ENCODE results near the gene MPC2.
"Not testable (repeated sequence)": the region's sequence is repeated elsewhere in the genome, so short reads cannot be mapped to it uniquely, and the experiment has no call there.

The MPC2 gene

DNA sequence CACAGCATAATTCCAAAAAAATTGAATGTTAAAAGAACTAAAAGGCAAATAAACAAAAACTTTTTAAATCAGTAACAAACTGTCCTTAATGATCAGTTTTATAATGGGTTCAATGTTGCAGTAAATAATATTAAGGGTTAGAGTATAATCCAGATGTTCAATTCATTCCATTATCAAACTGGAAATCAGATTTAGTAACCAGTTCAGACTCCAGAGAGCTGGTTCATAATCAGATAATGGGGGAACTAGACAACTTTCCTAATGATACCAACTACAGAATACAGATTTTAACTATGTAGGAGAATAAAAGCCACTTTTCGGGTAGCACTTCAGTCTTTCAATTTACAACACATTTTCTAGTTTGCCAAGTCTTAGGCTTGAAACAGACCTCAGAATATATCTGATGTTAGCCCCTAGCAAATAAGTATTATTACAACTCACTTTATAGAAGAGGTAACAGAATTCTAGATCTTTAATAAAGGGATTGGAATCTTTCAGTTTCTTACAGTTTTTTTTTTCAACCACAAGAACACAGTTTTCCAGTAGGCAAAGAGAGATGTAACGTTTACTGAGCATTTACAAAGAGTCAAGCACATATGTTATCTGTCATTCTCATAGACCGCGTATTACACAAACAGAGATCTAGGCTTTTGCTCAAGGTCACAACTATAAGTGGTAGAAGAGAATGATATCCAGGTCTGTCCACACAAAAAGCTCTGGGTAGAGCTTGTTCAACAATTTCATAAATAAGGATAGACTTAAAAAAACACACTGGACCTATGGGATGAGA is 2.3 kb downstream of the MPC2 start:
- DNase-seq (ENCODE audit: low read depth) = no peak

DNA sequence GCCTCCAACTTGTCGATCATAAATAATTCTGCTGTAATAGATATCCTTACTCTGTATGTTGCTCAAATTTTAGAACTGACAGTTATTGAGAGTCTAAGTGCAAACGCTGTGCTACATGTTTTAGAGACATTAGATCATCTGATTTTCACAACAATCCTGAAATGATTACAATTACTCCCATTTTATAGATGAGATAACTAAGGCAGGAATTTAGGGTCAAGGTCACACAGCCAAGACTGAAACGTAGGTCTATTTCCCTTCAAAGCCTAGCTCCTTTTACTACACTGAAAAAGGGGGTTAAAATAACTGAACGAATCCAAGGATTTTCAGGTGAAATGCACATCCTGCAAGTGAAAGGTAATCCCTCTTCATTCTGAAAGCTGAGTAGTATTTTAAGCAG is 3.1 kb downstream of the MPC2 start:
- DNase-seq (ENCODE audit: low read depth) = no peak

DNA sequence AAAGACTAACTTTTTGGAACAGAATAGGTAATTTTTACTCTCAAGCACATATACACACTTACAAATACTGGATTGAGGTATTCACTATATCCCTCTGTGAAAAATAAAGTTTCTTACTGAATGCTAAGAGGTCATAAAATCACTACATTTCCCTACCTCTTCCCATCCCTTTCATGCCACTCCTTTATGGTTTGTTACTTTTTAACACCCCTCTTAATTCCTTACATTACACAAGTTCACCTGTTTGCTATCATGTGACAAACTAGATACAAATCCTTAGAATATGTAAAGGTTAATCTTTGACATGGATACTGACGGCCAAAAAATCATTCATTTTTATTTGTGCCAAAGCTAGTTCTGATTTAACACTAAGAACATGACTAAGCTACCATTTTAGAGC is 7.1 kb downstream of the MPC2 start:
- DNase-seq (ENCODE audit: low read depth) = no peak

DNA sequence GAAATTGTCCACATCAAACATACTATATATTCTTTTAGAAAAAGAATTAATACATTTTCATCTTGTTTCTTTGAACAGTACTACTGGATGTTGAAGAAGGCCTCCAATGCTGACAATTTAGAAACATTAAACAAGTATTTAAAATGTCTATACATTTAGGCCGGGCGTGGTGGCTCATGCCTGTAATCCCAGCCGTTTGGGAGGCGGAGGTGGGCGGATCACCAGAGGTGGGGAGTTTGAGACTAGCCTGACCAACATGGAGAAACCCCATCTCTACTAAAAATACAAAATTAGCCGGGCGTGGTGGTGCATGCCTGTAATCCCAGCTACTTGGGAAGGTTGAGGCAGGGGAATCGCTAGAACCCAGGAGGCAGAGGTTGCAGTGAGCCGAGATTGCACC is 8.0 kb downstream of the MPC2 start:
- DNase-seq (ENCODE audit: low read depth) = not testable (repeated sequence)

DNA sequence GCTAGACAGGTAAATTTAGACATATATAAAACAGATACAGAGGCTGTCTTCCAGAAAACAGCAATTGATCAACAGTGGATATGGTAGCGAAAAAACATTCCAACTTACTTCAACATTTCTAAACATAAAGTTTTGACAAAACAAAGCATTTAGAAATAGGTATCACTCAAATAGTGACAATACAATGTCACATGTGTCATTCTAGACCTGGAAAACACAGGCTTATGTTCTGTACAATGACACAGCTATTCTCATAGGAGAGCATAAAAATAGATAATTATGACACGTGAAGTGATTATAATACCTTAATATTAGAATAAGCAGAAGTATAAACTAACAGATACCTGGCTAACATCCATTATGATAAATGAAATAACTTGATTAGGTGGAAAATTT is 8.4 kb downstream of the MPC2 start:
- no peak for DNase-seq (ENCODE audit: low read depth)

DNA sequence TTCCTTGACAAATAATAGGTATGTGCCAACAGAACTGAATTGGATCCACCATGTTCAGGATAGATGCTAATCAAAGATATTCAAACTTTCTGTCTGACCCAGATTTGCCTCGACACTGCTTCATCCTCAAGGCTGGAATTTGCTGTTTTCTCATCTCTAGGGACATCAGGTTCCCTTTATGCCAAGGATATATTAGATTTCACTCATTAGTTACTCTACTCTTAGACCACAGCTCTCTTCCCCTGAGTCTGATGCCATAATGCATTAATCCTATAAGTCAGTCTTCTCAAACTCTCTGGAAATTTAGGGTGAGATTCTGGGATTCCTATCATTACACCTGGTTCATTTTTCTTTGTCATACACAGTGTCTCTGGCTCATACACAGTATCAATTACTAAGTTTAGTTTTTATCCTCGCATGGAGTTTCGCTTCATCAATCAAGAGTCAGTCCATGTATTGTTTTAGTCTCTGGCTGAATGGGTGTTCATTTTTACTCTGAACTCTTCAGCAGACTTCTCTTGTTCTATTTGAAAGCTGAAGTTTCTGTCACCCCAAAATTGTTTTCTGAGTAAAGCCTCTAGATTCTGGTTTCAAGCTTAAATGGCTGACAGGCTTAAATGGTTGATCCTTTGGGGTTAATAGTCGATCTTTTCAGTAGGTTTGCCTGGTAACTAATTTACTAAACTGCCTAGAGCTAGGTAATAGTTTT is 9.7 kb downstream of the MPC2 start:
- no peak for DNase-seq (ENCODE audit: low read depth)

DNA sequence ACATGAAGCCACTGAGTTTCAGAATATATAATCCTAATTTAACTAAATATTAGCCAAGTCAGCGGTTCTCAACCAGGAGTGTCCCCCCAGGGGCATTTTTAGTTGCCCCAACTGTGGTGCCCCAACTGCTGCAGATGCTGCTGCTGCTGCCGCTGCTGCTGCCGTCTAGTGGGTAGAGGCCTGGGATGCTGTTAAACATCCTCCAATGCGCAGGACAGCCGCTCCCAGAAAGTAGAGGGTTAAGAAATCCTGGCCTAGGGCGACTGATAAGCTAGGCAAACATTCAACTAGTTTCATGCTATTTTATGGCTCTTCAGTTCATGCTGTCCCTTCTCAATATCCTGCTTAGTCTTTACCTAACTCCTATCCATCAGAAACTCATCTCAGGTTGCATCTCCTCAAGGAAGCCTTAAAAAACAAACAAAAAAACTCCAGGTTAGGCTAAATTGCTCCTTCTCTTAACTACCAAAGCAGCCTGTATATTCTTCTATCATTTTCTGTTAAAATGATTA is 10.3 kb downstream of the MPC2 start:
- no peak for DNase-seq (ENCODE audit: low read depth)

DNA sequence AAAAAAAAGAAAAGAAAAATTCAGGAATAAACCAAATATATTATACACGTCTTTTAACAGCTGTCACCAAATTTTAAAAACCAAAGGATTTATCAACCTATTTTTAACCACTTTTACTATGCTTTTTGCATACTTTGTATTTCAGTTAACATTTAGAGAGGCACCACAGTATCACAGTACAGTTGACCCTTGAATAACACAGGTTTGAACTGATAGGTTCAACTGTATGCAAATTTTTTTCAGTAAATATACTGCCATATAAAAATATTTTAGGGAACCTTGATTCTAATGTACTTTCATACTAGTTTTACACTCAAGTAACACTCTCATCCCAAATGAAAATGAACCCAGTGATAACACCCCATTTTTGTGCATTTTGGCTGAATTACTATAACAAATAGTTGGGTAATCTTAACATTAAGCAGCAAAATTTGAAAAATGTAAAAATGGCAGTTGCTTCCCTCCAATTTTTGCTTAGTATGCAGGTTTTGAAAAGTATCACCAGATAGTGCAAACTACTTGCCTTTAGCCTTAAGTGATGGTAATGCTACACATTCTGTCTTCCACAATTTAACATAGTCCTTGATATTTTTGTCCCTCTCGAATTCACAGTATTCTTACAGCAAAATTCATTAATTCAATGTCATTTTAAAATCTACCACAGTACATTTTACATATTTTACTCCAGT is 12.2 kb downstream of the MPC2 start:
- DNase-seq (ENCODE audit: low read depth) = no peak

DNA sequence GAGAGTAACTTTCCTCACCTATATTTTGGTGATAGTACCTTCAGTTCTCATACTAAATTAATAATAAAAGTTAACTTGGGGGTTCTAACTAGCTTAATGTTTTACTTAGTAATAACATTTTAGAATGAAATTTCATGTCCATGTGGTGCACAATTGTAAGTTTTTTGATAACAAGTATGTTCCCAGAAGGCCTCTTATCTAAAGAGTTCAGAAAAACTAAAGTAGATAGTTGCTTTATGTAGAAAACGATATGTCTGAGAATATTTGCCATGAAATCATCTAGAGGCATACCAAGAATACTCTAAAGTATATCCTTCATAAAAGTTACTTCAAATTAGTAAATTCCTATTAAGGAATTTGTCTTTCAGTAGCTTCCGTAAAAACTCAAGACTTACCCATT is 12.8 kb downstream of the MPC2 start:
- no peak for DNase-seq (ENCODE audit: low read depth)

DNA sequence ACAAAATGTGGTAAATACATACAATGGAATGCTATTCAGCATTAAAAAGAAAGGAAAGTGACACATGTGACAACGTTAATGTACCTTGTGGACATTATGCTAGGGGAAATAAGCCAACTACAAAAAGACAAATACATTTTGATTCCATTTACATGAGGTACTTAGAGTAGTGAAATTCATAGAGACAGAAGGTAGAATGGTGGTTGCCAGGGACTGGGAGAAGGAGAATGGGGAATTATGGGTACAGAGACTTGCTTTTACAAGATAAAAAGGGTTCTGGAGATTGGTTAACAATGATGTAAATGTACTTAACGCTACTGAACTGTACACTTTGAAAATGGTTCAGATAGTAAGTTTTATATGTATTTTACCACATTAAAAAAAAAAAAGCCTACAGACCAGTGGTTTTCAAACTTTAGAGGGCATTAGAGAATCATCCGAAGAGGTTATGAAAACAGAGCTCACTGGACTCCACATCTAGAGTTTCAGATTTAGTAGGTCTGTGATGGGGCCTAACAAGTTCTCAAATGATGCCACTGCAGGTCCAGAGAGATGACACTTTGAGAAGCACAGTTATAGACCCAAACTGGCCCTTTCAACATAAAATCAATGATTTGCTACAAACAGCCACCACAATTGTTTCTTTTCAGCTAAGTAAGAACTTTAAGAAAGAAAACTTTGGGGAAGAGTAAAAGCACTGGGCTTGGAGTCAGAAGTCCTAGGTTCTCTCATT is 13.4 kb downstream of the MPC2 start:
- no peak for DNase-seq (ENCODE audit: low read depth)

DNA sequence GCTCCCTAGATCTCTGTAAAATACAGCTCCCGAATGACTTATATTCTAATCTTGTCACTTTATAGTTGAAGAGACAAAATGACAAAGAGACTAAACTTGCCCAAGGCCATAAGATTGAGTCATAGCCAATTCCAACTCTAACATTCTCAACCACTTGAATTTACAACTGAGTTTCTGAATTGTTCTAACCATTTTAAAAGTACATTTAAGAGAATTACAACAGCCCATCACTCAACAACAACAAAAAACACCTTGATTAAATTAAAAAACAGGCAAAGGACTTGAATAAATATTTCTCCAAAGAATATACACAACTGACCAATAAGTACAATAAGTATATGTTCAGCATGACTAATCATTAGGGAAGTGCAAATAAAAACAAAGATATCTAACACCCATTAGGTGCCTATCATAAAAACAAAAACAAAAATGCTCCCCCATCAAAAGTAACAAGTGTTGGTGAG is 14.2 kb downstream of the MPC2 start:
- DNase-seq (ENCODE audit: low read depth) = no peak

DNA sequence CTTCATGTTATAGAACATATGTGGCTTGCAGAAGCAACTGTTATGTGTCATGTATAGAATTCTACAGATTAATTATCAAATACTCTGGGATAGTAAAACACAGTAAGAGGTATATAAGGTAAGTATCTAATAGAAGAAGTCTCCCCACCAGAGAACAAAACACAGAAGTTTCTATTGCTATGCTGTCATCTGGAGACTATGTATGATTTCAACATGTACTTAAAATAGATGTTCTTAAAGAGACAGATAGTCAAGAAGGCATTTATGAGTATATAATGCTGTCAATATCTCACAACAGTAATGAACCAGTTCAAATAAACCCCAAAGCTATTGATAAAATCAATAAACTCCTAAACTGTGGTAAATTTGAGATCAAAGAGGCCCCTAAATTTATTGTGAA is 14.8 kb downstream of the MPC2 start:
- DNase-seq (ENCODE audit: low read depth) = no peak

DNA sequence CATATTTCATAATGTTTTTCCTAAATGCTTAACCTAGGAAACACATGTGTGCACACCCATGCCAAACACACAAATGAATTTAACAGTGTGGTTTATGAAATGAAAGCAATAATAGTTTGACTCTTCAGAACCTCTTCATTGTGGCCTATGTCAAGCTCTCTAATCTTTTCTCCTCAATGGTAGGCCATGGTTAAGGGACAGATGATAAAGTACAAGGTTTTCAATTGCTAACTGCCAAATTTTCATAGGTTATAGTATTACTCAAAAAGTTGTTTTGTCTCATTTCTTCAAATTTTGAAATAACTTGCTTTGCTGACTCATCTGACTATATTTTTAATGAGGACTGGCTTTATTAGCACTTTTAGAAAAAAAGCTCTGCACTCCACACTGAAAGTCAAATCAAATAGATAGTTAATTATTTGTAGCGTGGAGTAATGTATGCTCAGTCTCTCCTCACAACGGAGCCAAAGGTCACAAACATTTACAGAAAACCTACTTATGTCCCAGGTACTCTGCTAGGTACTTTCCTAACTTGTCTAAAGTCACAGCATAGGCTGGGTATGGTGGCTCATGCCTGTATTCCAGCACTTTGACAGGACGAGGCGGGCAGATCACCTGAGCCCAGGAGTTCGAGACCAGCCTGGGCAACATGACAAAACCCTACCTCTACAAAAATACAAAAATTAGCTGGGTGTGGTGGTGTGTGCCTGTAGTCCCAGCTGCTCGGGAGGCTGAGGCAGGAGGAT is 19.9 kb downstream of the MPC2 start:
- DNase-seq (ENCODE audit: low read depth) = no peak

DNA sequence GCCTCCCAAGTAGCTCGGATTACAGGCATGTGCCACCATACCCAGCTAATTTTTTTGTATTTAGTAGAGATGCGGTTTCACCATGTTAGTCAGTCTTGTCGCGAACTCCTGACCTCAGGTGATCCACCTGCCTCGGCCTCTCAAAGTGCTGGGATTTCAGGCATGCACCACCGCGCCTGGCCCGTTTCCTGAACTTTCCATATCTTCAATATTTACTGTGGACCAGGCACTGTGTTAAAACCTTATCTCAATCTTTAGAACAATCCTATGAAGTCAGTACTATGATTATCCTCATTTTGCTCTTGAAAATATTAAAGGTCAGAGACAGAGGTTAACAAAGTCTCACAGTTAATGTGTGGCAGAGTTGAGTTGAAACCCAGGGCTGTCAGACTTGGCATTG is 21.3 kb downstream of the MPC2 start:
- no peak for DNase-seq (ENCODE audit: low read depth)

DNA sequence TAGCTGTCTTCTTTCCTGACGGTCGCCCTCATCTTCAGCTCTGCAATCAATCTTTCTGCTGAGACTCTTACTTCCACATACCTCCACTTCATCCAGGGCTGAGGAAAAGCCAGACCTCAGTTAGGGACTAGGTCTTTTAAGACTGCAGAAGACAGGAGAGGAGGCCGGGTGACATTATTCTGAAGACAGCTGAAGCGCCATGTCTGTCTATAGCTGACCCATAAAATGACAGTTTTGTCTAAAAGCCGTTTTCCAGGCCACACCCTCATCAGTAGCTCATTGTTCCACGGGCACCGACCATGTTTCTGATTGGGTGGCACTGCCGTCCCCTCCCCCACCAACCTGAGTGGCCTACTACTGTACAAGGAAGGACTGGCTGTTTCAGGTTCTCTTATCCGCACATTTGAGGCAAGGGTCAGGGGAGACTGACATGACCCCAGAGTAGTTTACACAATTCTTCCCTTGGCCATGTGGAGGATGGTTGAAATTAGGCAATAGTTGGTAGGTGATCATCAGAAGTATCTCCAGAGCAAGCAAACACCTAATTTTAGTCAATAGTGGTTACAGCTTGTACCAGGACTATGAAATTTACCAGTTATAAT is 22.9 kb downstream of the MPC2 start, which contains the start of gene ADCY10:
Gene ADCY10 (minus strand): TSS at position 240 of the 602 bp plus-strand sequence. CDS start 8,994 bp downstream, outside the sequence.
- DNase-seq (ENCODE audit: low read depth) = no peak

DNA sequence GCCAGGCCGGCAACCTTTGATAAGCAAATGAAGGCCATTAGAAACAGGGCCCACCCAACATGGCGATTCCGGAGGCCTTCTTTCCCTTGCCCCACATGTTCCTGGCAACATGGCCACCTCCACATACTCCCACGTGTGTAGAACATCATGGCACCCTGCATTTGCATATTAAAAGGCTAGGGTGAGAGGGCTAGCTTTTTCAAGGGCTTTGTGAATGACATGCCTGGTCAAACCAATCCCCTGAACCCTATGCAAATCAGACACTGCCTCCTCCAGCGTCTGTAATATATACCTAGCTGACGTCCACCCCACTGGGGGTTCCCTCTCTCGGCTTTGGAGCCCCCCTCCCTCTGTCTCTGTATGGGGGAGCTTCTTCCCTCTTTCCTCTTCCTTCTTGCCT is 24.6 kb downstream of the MPC2 start:
- no peak for DNase-seq (ENCODE audit: low read depth)

DNA sequence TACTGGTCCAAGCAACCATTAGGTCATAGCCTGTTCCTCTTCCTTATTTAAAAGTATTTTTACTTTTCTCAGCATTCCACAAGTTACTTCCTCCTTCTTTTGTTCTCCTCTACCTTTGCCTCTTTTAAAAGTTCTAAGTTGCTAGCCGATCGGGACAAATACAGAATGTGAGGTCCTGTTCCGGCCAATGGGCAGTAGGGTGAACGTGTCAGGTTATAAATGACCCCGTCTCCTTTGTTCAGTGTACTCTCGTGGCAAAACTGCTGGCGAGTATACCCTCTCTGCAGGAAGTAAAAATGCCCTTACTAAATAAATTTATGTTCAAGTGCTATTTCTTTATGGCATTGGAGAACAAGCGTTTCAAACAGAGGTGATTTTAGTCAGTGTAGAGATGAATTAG is 25.5 kb downstream of the MPC2 start:
- no peak for DNase-seq (ENCODE audit: low read depth)

DNA sequence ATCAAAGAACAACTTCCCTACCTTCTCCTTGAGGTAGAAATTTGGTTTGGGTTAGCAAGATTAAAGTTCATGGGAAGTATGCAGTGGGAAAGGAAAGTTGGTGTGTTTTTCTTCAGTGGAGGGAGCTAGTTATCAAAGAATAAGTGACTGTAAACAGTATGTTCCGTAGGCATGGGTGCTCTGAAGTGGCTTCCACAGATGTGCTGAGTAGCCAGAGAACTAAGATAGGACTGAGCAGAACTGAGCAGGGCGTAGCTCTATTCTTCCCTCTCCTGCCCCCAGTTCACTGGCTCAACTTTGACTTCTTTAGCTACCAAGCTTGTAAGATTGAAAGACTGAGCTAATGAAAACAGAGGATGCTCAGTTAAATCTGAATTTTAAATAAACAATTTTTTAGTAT is 26.3 kb downstream of the MPC2 start:
- DNase-seq (ENCODE audit: low read depth) = no peak

DNA sequence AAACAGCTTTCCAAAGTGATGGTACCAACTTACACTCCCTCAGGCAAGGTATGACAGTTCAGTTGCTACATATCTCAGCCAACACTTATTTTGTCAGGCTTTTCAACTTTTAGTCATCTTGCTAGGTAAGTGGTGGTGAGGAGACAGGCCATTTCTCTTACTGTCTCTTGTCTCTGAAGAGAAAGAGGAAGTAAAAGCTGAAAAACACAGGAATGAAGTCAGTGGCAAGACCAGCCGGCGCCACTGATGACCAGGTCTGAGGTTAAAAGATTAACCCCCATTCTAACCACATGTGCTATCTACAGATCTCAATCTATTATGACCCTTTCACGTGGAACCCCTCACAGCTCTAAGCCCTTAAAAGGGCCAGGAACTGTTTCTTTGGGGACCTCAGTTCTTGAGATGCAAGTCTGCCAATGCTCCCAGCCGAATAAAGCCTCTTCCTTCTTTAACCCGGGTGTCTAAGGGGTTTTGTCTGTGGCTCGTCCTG is 27.1 kb downstream of the MPC2 start:
- DNase-seq (ENCODE audit: low read depth) = no peak

DNA sequence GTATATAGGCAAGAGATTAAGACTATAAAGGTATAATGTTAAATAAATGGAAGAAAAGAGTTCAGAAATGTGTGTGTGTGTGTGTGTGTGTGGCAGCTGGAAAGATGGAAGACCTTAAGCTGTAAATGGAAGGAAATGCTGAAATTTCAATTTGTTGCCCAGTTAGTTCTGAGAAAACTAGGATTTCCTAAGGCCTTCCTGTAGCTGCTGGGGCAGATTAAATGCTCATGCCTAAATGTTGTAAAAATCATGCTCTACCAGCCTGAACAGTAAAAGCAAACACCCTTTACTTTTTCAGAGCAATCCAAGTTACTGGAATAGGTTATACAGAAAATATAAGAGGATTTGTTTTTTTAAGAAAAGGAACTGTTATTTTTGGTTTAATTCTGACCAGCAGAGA is 31.2 kb downstream of the MPC2 start:
- DNase-seq (ENCODE audit: low read depth) = no peak

DNA sequence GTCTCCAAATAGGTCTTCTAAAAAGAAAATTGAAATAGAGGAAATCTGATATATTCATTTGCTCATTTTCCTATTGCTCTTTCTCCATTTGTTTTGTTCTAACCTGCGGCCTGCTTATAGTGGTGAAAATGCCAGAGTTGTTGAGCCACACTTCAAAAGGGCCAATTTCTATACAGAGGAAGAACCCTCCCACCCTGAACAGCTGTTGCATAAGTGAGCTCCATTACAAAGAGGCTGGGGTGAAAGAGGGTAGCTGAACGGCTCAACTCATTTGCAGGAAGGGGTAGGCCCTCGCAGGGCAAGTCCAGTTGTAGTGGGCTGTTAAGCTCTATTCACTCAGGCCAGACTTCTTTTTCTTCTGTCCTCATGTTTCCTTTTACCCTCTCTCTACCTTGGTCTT is 31.7 kb downstream of the MPC2 start:
- DNase-seq (ENCODE audit: low read depth) = no peak

Data from non-pigmented ciliary epithelial cell (primary cell).